ENCODE results near the gene RAB28. TPM values are rescaled to one million over a fixed set of nuclear protein-coding genes. Genes with fewer than 3 reads are reported as not detected.

RAB28 gene
- total and polyA plus RNA-seq, 9 of the 15 experiments (the other 6 are each of a cell fraction or from before 2014, with no cell fraction given): 6.7 to 40.4 (median 23.0) TPM

GRCh38 chr4:13368217-13368616, 115.9 kb downstream of the RAB28 start (continued):
- no peak for TF ChIP-seq NR0B1 (IDR thresholded peaks at IDR 0.05; ENCODE audit: partially characterized antibody)
- no peak for TF ChIP-seq NFYB (IDR thresholded peaks at IDR 0.05; ENCODE audit: extremely low read depth, insufficient read length)
- TF ChIP-seq ZNF395 (CRISPR knock-in tag; IDR thresholded peaks at IDR 0.05): no peak
- TF ChIP-seq NR2C2 (CRISPR knock-in tag; IDR thresholded peaks at IDR 0.05): no peak
- TF ChIP-seq NR2C2 (tag; IDR thresholded peaks at IDR 0.05): peak; percentile 55
- TF ChIP-seq ZBED1 (IDR thresholded peaks at IDR 0.05): no peak
- TF ChIP-seq ZNF121 (CRISPR knock-in tag; conservative IDR thresholded peaks at IDR 0.05): no peak
- no peak; the same call in 1 of the 2 replicates for TF ChIP-seq REST (IDR thresholded peaks at IDR 0.05; ENCODE audit: borderline replicate concordance)
- TF ChIP-seq REST (CRISPR knock-in tag; IDR thresholded peaks at IDR 0.05; ENCODE audit: low read depth): no peak
- no peak for TF ChIP-seq PBX2 (CRISPR knock-in tag; IDR thresholded peaks at IDR 0.05; ENCODE audit: low read depth)
- TF ChIP-seq PBX2 (tag; conservative IDR thresholded peaks at IDR 0.05; ENCODE audit: low read depth): peak; percentile 61; the same call in 1 of the 2 replicates
- peak; percentile 89 for TF ChIP-seq IRF9 (tag; IDR thresholded peaks at IDR 0.05)
- peak; percentile 14 to 17 for TF ChIP-seq NCOA2 (IDR thresholded peaks at IDR 0.05; ENCODE audit: partially characterized antibody in 2 of 2)
